Fibroblast of pulmonary artery (primary cell): ENCODE results near the gene SLC10A7.

Source experiments
- DNase-seq: peaks from one replicate; pipeline ENCODE4 v3.0.0-alpha.2; 2010; ENCODE audit warnings: low read depth
- H3K4me3 ChIP-seq: replicated peaks from 2 replicates; pipeline ENCODE4 v1.5.1; 2011; ENCODE audit warnings: low read depth, mild to moderate bottlenecking, control low read depth, low read length, moderate library complexity
- TF ChIP-seq, protein P1 (sequence below): IDR thresholded peaks from 2 replicates; pipeline ENCODE4 v1.5.1; 2011; ENCODE audit warnings: mild to moderate bottlenecking, control low read depth, low read length, inconsistent platforms; ENCODE audit errors: missing control alignments

SLC10A7 gene, protein sequence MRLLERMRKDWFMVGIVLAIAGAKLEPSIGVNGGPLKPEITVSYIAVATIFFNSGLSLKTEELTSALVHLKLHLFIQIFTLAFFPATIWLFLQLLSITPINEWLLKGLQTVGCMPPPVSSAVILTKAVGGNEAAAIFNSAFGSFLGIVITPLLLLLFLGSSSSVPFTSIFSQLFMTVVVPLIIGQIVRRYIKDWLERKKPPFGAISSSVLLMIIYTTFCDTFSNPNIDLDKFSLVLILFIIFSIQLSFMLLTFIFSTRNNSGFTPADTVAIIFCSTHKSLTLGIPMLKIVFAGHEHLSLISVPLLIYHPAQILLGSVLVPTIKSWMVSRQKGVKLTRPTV

DNA sequence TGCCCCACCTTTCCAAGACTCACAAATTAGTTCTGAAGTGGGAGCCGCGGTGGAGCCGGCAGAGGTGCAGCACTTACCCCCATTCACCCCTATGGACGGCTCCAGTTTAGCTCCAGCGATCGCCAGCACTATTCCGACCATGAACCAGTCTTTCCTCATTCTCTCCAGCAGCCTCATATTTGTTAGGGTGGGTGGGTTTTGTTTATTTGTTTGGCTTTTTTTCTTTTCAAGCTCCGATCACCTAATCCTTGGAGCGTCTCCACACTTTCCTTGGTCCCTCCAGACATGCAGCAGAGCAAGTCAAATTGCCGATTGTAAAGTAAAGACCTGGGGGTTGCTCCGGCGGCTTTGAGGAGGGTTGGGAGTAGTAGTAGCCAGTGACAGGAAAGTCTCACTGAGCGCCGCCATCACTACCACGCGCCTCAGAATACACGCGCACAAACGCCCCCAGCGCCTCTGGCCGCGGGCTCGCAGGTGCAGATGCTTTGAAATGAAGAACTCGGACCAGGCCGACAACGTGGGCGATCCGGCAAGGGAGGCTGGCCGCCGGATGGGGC lies at the start of gene SLC10A7:
TSS of gene SLC10A7 (minus strand) at position 400 of the 557 bp plus-strand sequence. CDS start at position 177, 223 bp downstream.
- TF ChIP-seq, protein P1, sequence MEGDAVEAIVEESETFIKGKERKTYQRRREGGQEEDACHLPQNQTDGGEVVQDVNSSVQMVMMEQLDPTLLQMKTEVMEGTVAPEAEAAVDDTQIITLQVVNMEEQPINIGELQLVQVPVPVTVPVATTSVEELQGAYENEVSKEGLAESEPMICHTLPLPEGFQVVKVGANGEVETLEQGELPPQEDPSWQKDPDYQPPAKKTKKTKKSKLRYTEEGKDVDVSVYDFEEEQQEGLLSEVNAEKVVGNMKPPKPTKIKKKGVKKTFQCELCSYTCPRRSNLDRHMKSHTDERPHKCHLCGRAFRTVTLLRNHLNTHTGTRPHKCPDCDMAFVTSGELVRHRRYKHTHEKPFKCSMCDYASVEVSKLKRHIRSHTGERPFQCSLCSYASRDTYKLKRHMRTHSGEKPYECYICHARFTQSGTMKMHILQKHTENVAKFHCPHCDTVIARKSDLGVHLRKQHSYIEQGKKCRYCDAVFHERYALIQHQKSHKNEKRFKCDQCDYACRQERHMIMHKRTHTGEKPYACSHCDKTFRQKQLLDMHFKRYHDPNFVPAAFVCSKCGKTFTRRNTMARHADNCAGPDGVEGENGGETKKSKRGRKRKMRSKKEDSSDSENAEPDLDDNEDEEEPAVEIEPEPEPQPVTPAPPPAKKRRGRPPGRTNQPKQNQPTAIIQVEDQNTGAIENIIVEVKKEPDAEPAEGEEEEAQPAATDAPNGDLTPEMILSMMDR, result no peak
- DNase-seq, result peak; percentile 77
- H3K4me3 ChIP-seq, result peak within 1 kb of the TSS; percentile 93

DNA sequence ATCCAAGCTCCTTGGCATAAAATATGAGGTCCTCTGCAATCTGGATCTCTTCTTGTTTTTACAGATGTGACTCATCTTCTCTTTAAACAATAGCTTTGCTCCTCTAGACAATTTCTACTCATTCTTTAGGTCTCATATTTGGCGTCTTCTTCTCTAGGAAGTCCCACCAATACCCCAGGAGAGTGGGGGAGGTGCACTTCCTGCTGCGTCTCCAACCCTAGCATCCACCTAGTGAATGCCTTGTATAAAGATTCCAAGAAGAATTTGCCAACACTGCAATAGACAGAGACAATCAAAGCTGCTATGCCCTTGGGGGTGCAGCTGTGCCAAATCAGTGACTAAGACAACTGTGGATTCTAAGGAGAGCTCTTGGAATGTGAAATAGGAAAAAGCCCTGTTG lies 45.7 kb upstream of the SLC10A7 start:
- DNase-seq, result peak; percentile 59
- no peak overlapping the region for H3K4me3 ChIP-seq
- TF ChIP-seq, protein P1, result no peak

DNA sequence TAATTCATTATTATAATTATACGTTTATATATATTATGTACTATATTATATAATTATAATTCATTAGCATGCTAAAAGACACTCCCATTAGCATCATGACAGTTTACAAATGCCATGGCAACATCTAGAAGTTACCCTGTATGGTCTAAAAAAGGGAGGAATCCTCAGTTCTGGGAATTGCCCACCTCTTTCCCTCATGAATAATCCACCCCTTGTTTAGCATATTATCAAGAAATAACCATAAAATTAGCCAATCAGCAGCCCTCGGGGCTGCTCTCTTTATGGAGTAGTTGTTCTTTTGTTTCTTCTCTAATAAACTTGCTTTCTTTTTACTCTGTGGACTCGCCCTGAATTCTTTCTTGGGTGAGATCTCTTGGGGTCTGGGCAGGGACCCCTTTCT lies 42.8 kb upstream of the SLC10A7 start:
- DNase-seq, result no peak
- H3K4me3 ChIP-seq, result no peak overlapping the region
- TF ChIP-seq, protein P1, result no peak

DNA sequence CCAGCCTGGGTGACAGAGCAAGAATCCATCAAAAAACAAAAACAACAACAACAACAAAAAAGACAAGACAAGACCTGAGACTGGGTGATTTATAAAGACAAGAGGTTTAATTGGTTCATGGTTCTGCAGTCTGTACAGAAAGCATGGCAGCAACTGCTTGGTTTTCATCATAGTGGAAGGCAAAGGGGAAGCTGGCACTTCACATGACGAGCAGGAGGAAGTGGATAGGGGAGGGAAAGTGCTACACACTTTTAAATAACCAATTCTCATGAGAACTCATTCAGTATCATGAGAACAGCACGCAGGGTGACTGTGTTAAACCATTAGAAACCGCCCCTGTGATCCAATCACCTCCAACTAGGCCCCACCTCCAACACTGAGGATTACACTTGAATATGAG lies 28.4 kb upstream of the SLC10A7 start:
- TF ChIP-seq, protein P1, result no peak
- H3K4me3 ChIP-seq, result no peak overlapping the region
- DNase-seq, result no peak

DNA sequence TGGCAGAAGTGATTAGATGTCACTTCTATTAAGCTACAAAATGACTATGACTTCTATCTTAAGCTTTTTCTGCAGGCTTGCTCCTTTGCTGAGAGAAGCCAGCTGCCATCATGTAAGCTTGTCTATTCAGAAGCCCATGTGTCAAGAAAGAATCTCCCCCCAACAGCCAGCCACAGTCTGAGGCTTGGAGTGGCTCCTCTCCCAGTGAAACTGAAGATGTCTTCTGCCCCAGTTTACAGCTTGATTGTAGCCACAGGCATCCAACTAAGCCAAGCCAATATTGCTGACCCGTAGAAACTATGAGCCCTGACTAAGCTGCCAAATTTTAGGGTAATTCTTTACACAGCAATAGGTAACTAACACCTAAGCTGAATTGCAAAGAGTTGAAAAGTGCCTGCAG lies 26.7 kb upstream of the SLC10A7 start:
- TF ChIP-seq, protein P1, result no peak
- H3K4me3 ChIP-seq, result no peak overlapping the region
- no peak for DNase-seq

DNA sequence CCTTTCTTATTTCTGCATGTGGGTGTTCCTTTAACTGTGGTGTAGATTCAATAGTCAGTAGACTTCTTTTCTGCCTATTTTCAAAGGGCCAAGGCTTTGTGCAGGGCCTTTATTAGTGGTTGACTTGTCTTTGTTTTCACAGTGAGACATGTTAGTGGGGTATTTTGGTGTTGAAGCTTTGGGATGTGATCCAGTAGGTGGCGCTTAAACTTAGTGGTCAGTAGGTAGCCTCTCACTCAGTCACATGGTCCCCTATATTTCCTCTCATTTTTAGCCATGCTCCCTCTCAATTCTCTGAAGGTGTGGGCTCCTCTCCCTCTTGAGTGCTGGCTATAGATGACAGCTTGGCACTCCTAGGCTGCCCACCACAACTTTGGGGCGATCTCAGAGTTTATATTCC lies 23.4 kb upstream of the SLC10A7 start:
- DNase-seq, result peak; percentile 56

More for the DNA sequence above, 23.4 kb upstream of the SLC10A7 start:
- TF ChIP-seq, protein P1, result peak; percentile 55
- H3K4me3 ChIP-seq, result no peak overlapping the region
